OCI-LY1 (cell line): ENCODE results near the gene XRCC4.

ENCODE experiments used
- CTCF ChIP-seq: fragments of 200-600 bp; sonication (generic), shearing (Covaris generic); IDR thresholded peaks from 2 replicates; pipeline ENCODE4 v1.5.1; 2017; ENCODE audit warnings: mild to moderate bottlenecking, antibody characterized with exemption, low read length, moderate library complexity, mixed read lengths
- EZH2 ChIP-seq: fragments of 200-600 bp; sonication (generic), shearing (Covaris generic); IDR thresholded peaks from 2 replicates; pipeline ENCODE4 v1.8.0; 2017; ENCODE audit warnings: borderline replicate concordance, mixed run types, mild to moderate bottlenecking, antibody characterized with exemption, low read length, moderate library complexity, mixed read lengths

GRCh38 chr5:83321483-83322055 lies 244.2 kb downstream of the XRCC4 start:
- TF ChIP-seq CTCF (no peak), EZH2 (no peak)
